ENCODE data around the gene CAMK2G. TPM values are rescaled to one million over a fixed set of nuclear protein-coding genes. Genes with fewer than 3 reads are reported as not detected.
A peak's percentile ranks its signal among the peaks of the same experiment; 100 is the strongest.

Gene CAMK2G
- polyA plus RNA-seq, 3 donors: 1.7 to 60.7 (median 3.0) TPM

DNA sequence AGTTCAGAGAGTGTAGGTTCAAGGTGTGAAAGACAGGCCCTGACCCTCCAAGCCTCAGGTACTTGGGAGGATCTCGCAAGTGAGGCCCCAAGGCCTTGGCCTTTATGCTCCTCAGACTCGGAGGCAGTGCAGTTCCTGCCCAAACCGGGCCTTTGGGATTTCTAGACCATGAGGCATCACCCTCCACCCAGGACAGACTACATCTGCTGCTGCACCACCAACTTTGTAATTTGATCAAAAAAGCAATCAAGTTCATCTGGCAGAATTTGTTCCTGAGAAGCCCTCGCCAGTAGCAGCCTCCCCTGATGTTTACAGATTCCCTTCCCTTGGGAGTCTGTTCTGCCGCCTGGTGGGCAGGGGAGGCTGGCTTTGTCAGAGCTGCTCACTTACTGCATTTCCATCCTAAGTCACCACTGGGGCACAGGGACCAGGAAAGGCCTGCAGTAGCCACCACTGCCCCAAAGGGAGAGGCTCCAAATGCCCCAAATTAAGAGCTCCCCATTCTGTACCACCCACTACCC is 2.1 kb downstream of the CAMK2G start:
- Histone ChIP-seq H3K9ac (ENCODE audit: insufficient read depth, low read length, poor library complexity, severe bottlenecking) (no peak overlapping the region), H3K4me1 (ENCODE audit: control insufficient read depth in 1 of 2, insufficient read depth in 2 of 2, low read length in 2 of 2) (peaks cover 36 to 53% of the 10 kb centered on the region in 2 donors), H3K27ac (ENCODE audit: low read depth in 1 of 2, low read length in 2 of 2) (no peak overlapping the region), H2AFZ (ENCODE audit: insufficient read depth, low read depth, low read length, poor library complexity, severe bottlenecking) (no peak overlapping the region), H3K36me3 (replicated peaks in 1 of 2; ENCODE audit: control insufficient read depth in 1 of 2, insufficient read depth in 2 of 2, low read length in 2 of 2) (peaks cover 20 to 46% of the 10 kb centered on the region in 2 donors), H3K4me3 (replicated peaks in 1 of 3; ENCODE audit: low read depth in 2 of 3, low read length in 3 of 3) (peak overlapping the region in 1 of 3 experiments; percentile 66), H3K9me3 (replicated peaks in 1 of 2; ENCODE audit: control insufficient read depth in 1 of 2, insufficient read depth in 1 of 2, low read length in 2 of 2) (no peaks in the 10 kb centered on the region), H3K79me2 (ENCODE audit: insufficient read depth, low read length) (peaks cover 66% of the 10 kb centered on the region), H3K4me2 (replicated peaks; ENCODE audit: extremely low read depth, low read length, poor library complexity, severe bottlenecking) (peak overlapping the region; percentile 72), H4K20me1 (ENCODE audit: insufficient read depth, low read length) (peaks cover 39% of the 10 kb centered on the region), H3K27me3 (ENCODE audit: control insufficient read depth in 2 of 2, insufficient read depth in 2 of 2, low read length in 2 of 2) (no peaks in the 10 kb centered on the region)
- DNase-seq: no peak
- Mint-ChIP-seq H3K36me3 (peaks cover 41 to 54% of the 10 kb centered on the region in 2 donors), H3K4me3 (no peak overlapping the region), H3K27me3 (ENCODE audit: low read depth in 3 of 3) (peaks cover 0 to 3% (median 1%) of the 10 kb centered on the region in 3 donors), H3K27ac (peak overlapping the region in 1 of 7 donors; percentile 25), H3K9me3 (no peaks in the 10 kb centered on the region), H3K4me1 (peaks cover 61% of the 10 kb centered on the region)
- TF ChIP-seq, protein P1, sequence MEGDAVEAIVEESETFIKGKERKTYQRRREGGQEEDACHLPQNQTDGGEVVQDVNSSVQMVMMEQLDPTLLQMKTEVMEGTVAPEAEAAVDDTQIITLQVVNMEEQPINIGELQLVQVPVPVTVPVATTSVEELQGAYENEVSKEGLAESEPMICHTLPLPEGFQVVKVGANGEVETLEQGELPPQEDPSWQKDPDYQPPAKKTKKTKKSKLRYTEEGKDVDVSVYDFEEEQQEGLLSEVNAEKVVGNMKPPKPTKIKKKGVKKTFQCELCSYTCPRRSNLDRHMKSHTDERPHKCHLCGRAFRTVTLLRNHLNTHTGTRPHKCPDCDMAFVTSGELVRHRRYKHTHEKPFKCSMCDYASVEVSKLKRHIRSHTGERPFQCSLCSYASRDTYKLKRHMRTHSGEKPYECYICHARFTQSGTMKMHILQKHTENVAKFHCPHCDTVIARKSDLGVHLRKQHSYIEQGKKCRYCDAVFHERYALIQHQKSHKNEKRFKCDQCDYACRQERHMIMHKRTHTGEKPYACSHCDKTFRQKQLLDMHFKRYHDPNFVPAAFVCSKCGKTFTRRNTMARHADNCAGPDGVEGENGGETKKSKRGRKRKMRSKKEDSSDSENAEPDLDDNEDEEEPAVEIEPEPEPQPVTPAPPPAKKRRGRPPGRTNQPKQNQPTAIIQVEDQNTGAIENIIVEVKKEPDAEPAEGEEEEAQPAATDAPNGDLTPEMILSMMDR (IDR thresholded peaks at IDR 0.05): no peak
- 100% methylated on average over 3 of the region's 5 CpGs for WGBS (ENCODE audit: insufficient coverage)
- intact Hi-C loops (cut with micrococcal nuclease): no loop called here

DNA sequence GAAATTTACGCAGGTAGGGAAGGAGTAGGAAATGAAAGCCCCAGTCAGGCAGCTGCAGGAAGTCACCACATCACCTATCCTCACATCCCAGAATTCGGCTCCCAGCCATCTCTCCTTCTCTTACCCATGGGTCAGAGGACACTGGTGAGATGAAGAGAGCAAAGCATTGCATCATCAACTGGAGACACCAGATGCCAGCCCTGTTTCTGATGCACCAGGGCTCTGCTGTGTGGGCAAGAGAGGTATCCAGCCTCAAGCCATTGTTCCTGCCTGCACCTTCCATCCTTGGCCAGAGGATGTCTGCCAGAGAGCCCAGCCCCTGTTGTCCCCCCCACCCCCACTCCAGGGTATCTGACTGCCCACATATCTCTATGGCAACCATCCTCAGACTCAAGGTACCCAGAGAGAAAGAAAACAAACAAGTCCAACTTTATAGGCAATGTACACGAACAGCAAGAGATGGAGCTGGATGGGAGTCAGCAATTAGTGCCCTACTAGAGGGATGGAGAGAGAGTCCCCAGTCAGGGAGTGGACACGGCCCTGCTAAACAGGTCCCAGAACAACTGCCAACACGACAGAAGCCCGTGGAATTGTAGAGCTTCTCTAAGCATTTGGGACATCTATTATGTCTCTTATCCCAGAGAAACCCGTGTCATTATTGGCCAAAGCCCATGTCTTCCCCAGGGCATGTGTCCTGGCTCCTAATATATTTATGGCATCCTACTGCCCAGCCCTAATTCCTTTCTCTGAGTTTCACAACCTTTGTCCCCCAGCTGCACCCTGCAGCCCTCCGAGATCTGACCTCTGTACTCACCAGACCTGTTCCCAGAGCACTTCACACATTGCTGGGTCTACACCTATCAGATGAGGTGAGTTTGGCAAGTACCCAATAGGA is 2.8 kb downstream of the CAMK2G start:
- no peaks in the 10 kb centered on the region for H3K9me3 Mint-ChIP-seq
- Histone ChIP-seq H3K4me1 (ENCODE audit: control insufficient read depth in 1 of 2, insufficient read depth in 2 of 2, low read length in 2 of 2) (peaks cover 43 to 60% of the 10 kb centered on the region in 2 donors), H4K20me1 (ENCODE audit: insufficient read depth, low read length) (peaks cover 39% of the 10 kb centered on the region), H3K9ac (ENCODE audit: insufficient read depth, low read length, poor library complexity, severe bottlenecking) (no peak overlapping the region), H3K4me3 (replicated peaks in 1 of 3; ENCODE audit: low read depth in 2 of 3, low read length in 3 of 3) (no peak overlapping the region), H3K4me2 (replicated peaks; ENCODE audit: extremely low read depth, low read length, poor library complexity, severe bottlenecking) (no peak overlapping the region), H2AFZ (ENCODE audit: insufficient read depth, low read depth, low read length, poor library complexity, severe bottlenecking) (no peak overlapping the region), H3K27me3 (ENCODE audit: control insufficient read depth in 2 of 2, insufficient read depth in 2 of 2, low read length in 2 of 2) (no peaks in the 10 kb centered on the region), H3K79me2 (ENCODE audit: insufficient read depth, low read length) (peaks cover 68% of the 10 kb centered on the region), H3K27ac (ENCODE audit: low read depth in 1 of 2, low read length in 2 of 2) (no peak overlapping the region), H3K9me3 (replicated peaks in 1 of 2; ENCODE audit: control insufficient read depth in 1 of 2, insufficient read depth in 1 of 2, low read length in 2 of 2) (no peaks in the 10 kb centered on the region), H3K36me3 (replicated peaks in 1 of 2; ENCODE audit: control insufficient read depth in 1 of 2, insufficient read depth in 2 of 2, low read length in 2 of 2) (peaks cover 20 to 46% of the 10 kb centered on the region in 2 donors)
- H3K36me3 Mint-ChIP-seq: peaks cover 41 to 61% of the 10 kb centered on the region in 2 donors
- peaks cover 0 to 3% (median 1%) of the 10 kb centered on the region in 3 donors for H3K27me3 Mint-ChIP-seq (ENCODE audit: low read depth in 3 of 3)
- TF ChIP-seq, protein P1 (IDR thresholded peaks at IDR 0.05): no peak
- intact Hi-C loops (cut with micrococcal nuclease): no loop called here
- H3K4me3 Mint-ChIP-seq: no peak overlapping the region
- H3K27ac Mint-ChIP-seq: peak overlapping the region in 1 of 7 donors; percentile 25
- 96% methylated on average over 4 of the region's 8 CpGs for WGBS (ENCODE audit: insufficient coverage)
- peaks cover 65% of the 10 kb centered on the region for H3K4me1 Mint-ChIP-seq
- no peak for DNase-seq
